Thyroid gland (tissue), 4 donors: ENCODE data around the gene PLEKHG4. TPM values are rescaled to one million over a fixed set of nuclear protein-coding genes. Genes with fewer than 3 reads are reported as not detected.

ENCODE experiments used
- DNase-seq, 2 donors: peaks; one replicate each; pipeline ENCODE4 v3.0.0-alpha.2; 2019
- H3K27ac ChIP-seq, 3 donors: fragments of 200-600 bp; sonication (generic); 1 replicate in 2 of 3; 2 replicates in 1 of 3; pipeline ENCODE4 v1.5.1; 2016 to 2019; ENCODE audit warnings: mild to moderate bottlenecking in 1 of 3, moderate library complexity in 1 of 3
- H3K27me3 ChIP-seq: fragments of 200-600 bp; sonication (generic); one replicate; pipeline ENCODE4 v1.5.1; 2019
- H3K36me3 ChIP-seq, 2 donors: fragments of 200-600 bp; sonication (generic); one replicate each; pipeline ENCODE4 v1.5.1; 2016 to 2019
- H3K4me1 ChIP-seq, 2 donors: fragments of 200-600 bp; sonication (generic); one replicate each; pipeline ENCODE4 v1.5.1; 2017 to 2019
- H3K4me3 ChIP-seq, 3 donors: fragments of 200-600 bp; sonication (generic); replicated peaks in 1 of 3; 1 replicate in 2 of 3; 2 replicates in 1 of 3; pipeline ENCODE4 v1.5.1; 2016; ENCODE audit warnings: mild to moderate bottlenecking in 1 of 3
- H3K9me3 ChIP-seq: fragments of 200-600 bp; sonication (generic); one replicate; pipeline ENCODE4 v1.5.1; 2017
- POLR2A ChIP-seq, 2 donors: fragments of 450-650 bp; IDR thresholded peaks; one replicate each; pipeline ENCODE4 v1.6.1; 2017; ENCODE audit warnings: antibody characterized with exemption in 2 of 2, mild to moderate bottlenecking in 2 of 2, moderate library complexity in 1 of 2
- WGBS, 2 donors: methylation state at CpG; one replicate each; pipeline ENCODE4 v1.1.5; 2017; 5-methylcytosine and 5-hydroxymethylcytosine counted together
- intact Hi-C: fragments of 100-400 bp; cut with DNase I; formaldehyde crosslinking; loops from one replicate; pipeline ENCODE4 v1.15.1; 2023
- total RNA-seq, 4 donors: library from RNA; depleted of rRNA; stranded (reverse); fragments of >200 nt; gene quantifications; one replicate each; pipeline ENCODE4 v1.2.3, GENCODE V29; 2016
- TF ChIP-seq, protein P1 (sequence below), 6 experiments: fragments of 200-600 bp in 3 of 6; fragments of 450-650 bp in 3 of 6; sonication (generic) in 3 of 6; IDR thresholded peaks; one replicate each; pipeline ENCODE4 v1.5.1; 2016 to 2019; ENCODE audit warnings: antibody characterized with exemption in 6 of 6, mild to moderate bottlenecking in 2 of 6, inconsistent platforms in 1 of 6, moderate library complexity in 1 of 6

The PLEKHG4 gene
- total RNA-seq, 4 donors from 2014 or later: 8.2 to 11.7 (median 9.5) TPM

DNA sequence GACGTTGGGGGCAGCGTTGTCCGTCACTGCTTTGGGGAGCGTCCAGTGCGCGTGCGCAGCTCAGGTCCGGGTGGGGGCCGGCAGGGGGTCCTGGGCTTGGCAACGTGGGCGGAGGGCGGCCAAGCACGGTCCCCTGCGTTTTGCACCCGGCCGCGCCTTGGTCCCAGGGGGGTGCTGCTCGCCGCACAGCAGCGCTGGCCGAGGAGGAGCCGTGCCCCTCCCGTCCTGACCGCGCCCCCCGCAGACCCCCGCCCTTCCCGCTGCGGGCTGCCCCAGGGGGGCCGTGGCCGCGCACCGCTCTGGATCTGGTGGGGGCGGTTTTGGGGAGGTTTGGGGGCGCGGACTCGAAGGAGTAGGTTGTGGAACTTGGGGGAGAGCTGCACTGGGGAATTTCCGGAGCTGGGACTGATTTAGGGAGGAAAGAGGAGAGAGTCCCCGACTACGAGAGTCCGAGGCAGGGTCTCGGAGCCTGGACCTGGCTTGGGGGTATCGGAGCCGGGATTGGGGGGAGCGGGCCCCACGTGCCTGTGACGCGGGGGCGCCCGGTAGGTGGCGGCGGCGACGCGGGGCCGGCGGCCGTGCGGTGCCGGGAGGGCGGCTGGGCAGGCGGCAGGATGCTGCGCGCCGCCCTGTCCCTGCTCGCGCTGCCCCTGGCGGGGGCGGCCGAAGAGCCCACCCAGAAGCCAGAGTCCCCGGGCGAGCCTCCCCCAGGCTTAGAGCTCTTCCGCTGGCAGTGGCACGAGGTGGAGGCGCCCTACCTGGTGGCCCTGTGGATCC lies 30.7 kb upstream of the PLEKHG4 start, which contains the start of gene SLC9A5:
TSS of gene SLC9A5 (plus strand) at position 579 of the 777 bp plus-strand sequence. CDS start at position 615, 36 bp downstream.
- no peaks in the 10 kb centered on the region for H3K27me3 ChIP-seq
- DNase-seq: no peak
- TF ChIP-seq, protein P1, sequence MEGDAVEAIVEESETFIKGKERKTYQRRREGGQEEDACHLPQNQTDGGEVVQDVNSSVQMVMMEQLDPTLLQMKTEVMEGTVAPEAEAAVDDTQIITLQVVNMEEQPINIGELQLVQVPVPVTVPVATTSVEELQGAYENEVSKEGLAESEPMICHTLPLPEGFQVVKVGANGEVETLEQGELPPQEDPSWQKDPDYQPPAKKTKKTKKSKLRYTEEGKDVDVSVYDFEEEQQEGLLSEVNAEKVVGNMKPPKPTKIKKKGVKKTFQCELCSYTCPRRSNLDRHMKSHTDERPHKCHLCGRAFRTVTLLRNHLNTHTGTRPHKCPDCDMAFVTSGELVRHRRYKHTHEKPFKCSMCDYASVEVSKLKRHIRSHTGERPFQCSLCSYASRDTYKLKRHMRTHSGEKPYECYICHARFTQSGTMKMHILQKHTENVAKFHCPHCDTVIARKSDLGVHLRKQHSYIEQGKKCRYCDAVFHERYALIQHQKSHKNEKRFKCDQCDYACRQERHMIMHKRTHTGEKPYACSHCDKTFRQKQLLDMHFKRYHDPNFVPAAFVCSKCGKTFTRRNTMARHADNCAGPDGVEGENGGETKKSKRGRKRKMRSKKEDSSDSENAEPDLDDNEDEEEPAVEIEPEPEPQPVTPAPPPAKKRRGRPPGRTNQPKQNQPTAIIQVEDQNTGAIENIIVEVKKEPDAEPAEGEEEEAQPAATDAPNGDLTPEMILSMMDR (IDR thresholded peaks at IDR 0.05): peak in 1 of 6 experiments; percentile 23
- no peak for TF ChIP-seq POLR2A (IDR thresholded peaks at IDR 0.05)
- H3K9me3 ChIP-seq: no peaks in the 10 kb centered on the region
- no peaks in the 10 kb centered on the region for H3K36me3 ChIP-seq
- WGBS, 2 donors: 0 to 2% methylated on average over 12 to 21 of the region's 75 CpGs
- peaks cover 28 to 41% of the 10 kb centered on the region in 2 donors for H3K4me1 ChIP-seq
- intact Hi-C loops: no loop called here
- H3K4me3 ChIP-seq: peak within 1 kb of the TSS in 1 of 3 donors; percentile 27
- no peak within 1 kb of the TSS for H3K27ac ChIP-seq

- Histone ChIP-seq H3K36me3 (no peaks in the 10 kb centered on the region), H3K27me3 (no peaks in the 10 kb centered on the region), H3K9me3 (no peaks in the 10 kb centered on the region), H3K4me1 (peaks cover 28 to 34% of the 10 kb centered on the region in 2 donors), H3K4me3 (peak overlapping the region in 1 of 3 donors; percentile 27), H3K27ac (no peak overlapping the region)
- no peak for DNase-seq
- intact Hi-C loops: no loop called here
- no peak for TF ChIP-seq POLR2A (IDR thresholded peaks at IDR 0.05)
- TF ChIP-seq, protein P1 (IDR thresholded peaks at IDR 0.05): no peak
- WGBS, 2 donors: 22 to 34% methylated on average over 12 to 20 of the region's 22 CpGs
Measured at GRCh38 chr16:67249178-67250044, 29.9 kb upstream of the PLEKHG4 start.

- H3K27ac ChIP-seq: no peak overlapping the region
- TF ChIP-seq, protein P1 (IDR thresholded peaks at IDR 0.05): no peak
- no peak for TF ChIP-seq POLR2A (IDR thresholded peaks at IDR 0.05)
- intact Hi-C loops: no loop called here
- no peaks in the 10 kb centered on the region for H3K27me3 ChIP-seq
- H3K9me3 ChIP-seq: no peaks in the 10 kb centered on the region
- WGBS, 2 donors: 73 to 74% methylated on average over 4 of the region's 4 CpGs
- H3K4me1 ChIP-seq: peaks cover 23 to 28% of the 10 kb centered on the region in 2 donors
- no peaks in the 10 kb centered on the region for H3K36me3 ChIP-seq
- H3K4me3 ChIP-seq: no peak overlapping the region
- no peak for DNase-seq
Measured at GRCh38 chr16:67250045-67250327, 29.3 kb upstream of the PLEKHG4 start.

GRCh38 chr16:67252609-67253497 lies 26.5 kb upstream of the PLEKHG4 start:
- H3K4me1 ChIP-seq: peaks cover 11 to 15% of the 10 kb centered on the region in 2 donors
- intact Hi-C loops: no loop called here
- H3K36me3 ChIP-seq: no peaks in the 10 kb centered on the region
- no peak overlapping the region for H3K27ac ChIP-seq
- H3K27me3 ChIP-seq: no peaks in the 10 kb centered on the region
- TF ChIP-seq, protein P1 (IDR thresholded peaks at IDR 0.05): no peak
- TF ChIP-seq POLR2A (IDR thresholded peaks at IDR 0.05): no peak
- 93 to 95% methylated on average over 3 to 4 of the region's 4 CpGs for WGBS, 2 donors
- no peaks in the 10 kb centered on the region for H3K9me3 ChIP-seq
- H3K4me3 ChIP-seq: no peak overlapping the region
- DNase-seq: no peak
